ENCODE measurements around the gene MLLT11.

- TF ChIP-seq CTCF (IDR thresholded peaks at IDR 0.05; ENCODE audit: low read depth, low read length) (no peak), MAX (IDR thresholded peaks at IDR 0.05; ENCODE audit: low read depth, low read length) (no peak), POLR2A (IDR thresholded peaks at IDR 0.05; ENCODE audit: extremely low read depth, insufficient read length) (no peak)
Measured at GRCh38 chr1:151072224-151072623, 12.0 kb downstream of the MLLT11 start.
